K562 (cell line): ENCODE data around the gene RLN2. TPM values are rescaled to one million over a fixed set of nuclear protein-coding genes. Genes with fewer than 3 reads are reported as not detected.

Experiments used
- ATAC-seq: fragments of 200-7000 bp; cut with Tn5 transposase; 3 replicates; pipeline ENCODE4 v1.9.1; 2020; ENCODE audit warnings: moderate library complexity
- BruUV-seq: library from RNA; stranded (reverse); fragments of 400-500 nt; replicated peaks from 2 replicates; lab custom pipeline; 2021; lab: Mats Ljungman, UMichigan
- CTCF ChIA-PET: fragments of 300-600 bp; formaldehyde crosslinking; extraction: SDS; loops from one replicate; lab custom pipeline; 2021; ENCODE audit warnings: low intra/inter-chr PET ratio; lab: Yijun Ruan, JAX
- POLR2A ChIA-PET: fragments of 300-600, 350-650 bp; sonication (Branson Sonifier 250); formaldehyde crosslinking; extraction: SDS; loops from one replicate; lab custom pipeline; 2021; ENCODE audit warnings: antibody characterized with exemption, inconsistent platforms; lab: Yijun Ruan, JAX
- DNase-seq, 4 experiments: peaks; one replicate each; pipeline versions ENCODE4 v3.0.0 to v3.0.0-alpha.2; 2011 to 2018; ENCODE audit warnings: low spot score in 3 of 4, mixed read lengths in 3 of 4; ENCODE audit errors: extremely low read depth in 1 of 4
- FAIRE-seq: peaks from 2 replicates; lab custom pipeline; 2011; peaks lifted over from hg19 to GRCh38; lab: Jason Lieb, UNC
- H2AFZ ChIP-seq: 2 replicates; pipeline ENCODE4 v1.6.0; 2011; ENCODE audit warnings: low read depth, low read length, control low read depth, inconsistent platforms
- H3K27ac ChIP-seq: fragments of 200-600 bp; 3 replicates; pipeline ENCODE4 v1.8.0; 2011; ENCODE audit warnings: low read depth, mild to moderate bottlenecking, control low read depth, inconsistent platforms, low read length, moderate library complexity, mixed read lengths; ENCODE audit errors: extremely low read depth
- H3K27me3 ChIP-seq, 2 experiments: fragments of 300-600 bp in 1 of 2; 2 replicates in 1 of 2; 3 replicates in 1 of 2; pipeline versions ENCODE4 v1.6.0 to v1.8.0; 2011; ENCODE audit warnings: inconsistent platforms in 2 of 2, low read length in 2 of 2, mild to moderate bottlenecking in 1 of 2, mixed read lengths in 1 of 2, moderate library complexity in 1 of 2; ENCODE audit not compliant: control insufficient read depth in 2 of 2, insufficient read depth in 2 of 2
- H3K36me3 ChIP-seq: fragments of 300-600 bp; 3 replicates; pipeline ENCODE4 v1.8.0; 2011; ENCODE audit warnings: mild to moderate bottlenecking, low read length, inconsistent platforms; ENCODE audit not compliant: control insufficient read depth, insufficient read depth
- H3K4me1 ChIP-seq, 2 experiments: fragments of 200-600 bp in 1 of 2; replicated peaks in 1 of 2; 2 replicates in 1 of 2; 3 replicates in 1 of 2; pipeline versions ENCODE4 v1.5.1 to v1.8.0; 2011; ENCODE audit warnings: inconsistent platforms in 2 of 2, low read length in 2 of 2, mild to moderate bottlenecking in 1 of 2, mixed read lengths in 1 of 2, moderate library complexity in 1 of 2; ENCODE audit not compliant: control insufficient read depth in 2 of 2, insufficient read depth in 2 of 2
- H3K4me2 ChIP-seq: 2 replicates; pipeline ENCODE4 v1.6.1; 2011; ENCODE audit warnings: low read length, control low read depth, inconsistent platforms, mixed read lengths; ENCODE audit not compliant: insufficient read depth
- H3K4me3 ChIP-seq: fragments of 200-600 bp; sonication (generic), shearing (Covaris generic); 2 replicates; pipeline ENCODE4 v1.5.1; 2016; ENCODE audit warnings: control low read depth, inconsistent platforms
- H3K79me2 ChIP-seq: fragments of 200-600 bp; 3 replicates; pipeline ENCODE4 v1.8.0; 2011; ENCODE audit warnings: low read length, inconsistent platforms; ENCODE audit not compliant: control insufficient read depth, insufficient read depth
- H3K9ac ChIP-seq, 2 experiments: 2 replicates each; pipeline versions ENCODE4 v1.6.0 to v1.6.1; 2011; ENCODE audit warnings: low read depth in 2 of 2, low read length in 2 of 2, control low read depth in 1 of 2, inconsistent platforms in 1 of 2, mild to moderate bottlenecking in 1 of 2, mixed read lengths in 1 of 2; ENCODE audit not compliant: insufficient read depth in 1 of 2
- H3K9me1 ChIP-seq: one replicate; pipeline ENCODE4 v1.6.0; 2011; ENCODE audit warnings: inconsistent platforms, mild to moderate bottlenecking, low read length, moderate library complexity; ENCODE audit not compliant: control insufficient read depth, insufficient read depth
- H3K9me3 ChIP-seq: replicated peaks from 2 replicates; pipeline ENCODE4 v1.5.1; 2011; ENCODE audit warnings: low read depth, low read length, inconsistent platforms; ENCODE audit not compliant: control insufficient read depth, insufficient read depth
- H4K20me1 ChIP-seq: replicated peaks from 2 replicates; pipeline ENCODE4 v1.6.1; 2011; ENCODE audit warnings: low read length, inconsistent platforms, mixed read lengths; ENCODE audit not compliant: control insufficient read depth, insufficient read depth
- MGA ChIP-seq: fragments of 450-650 bp; IDR thresholded peaks from 2 replicates; pipeline ENCODE4 v1.6.1; 2016; ENCODE audit warnings: mild to moderate bottlenecking, moderate library complexity
- NFE2 ChIP-seq: IDR thresholded peaks from 2 replicates; pipeline ENCODE4 v1.6.1; 2014; ENCODE audit warnings: antibody characterized with exemption, low read depth
- PRMT5 ChIP-seq: sonication (generic); formaldehyde crosslinking; IDR thresholded peaks from 2 replicates; pipeline ENCODE4 v1.5.0; 2020; ENCODE audit warnings: missing genetic modification reagents
- PYGO2 ChIP-seq: fragments of 450-650 bp; IDR thresholded peaks from 2 replicates; pipeline ENCODE4 v1.6.1; 2016; ENCODE audit warnings: mild to moderate bottlenecking, missing genetic modification characterization, moderate library complexity, missing compliant biosample characterization
- RFX1 ChIP-seq: fragments of 450-650 bp; IDR thresholded peaks from 2 replicates; pipeline ENCODE4 v1.6.1; 2016; ENCODE audit warnings: mild to moderate bottlenecking, moderate library complexity
- SPI1 ChIP-seq: IDR thresholded peaks from 2 replicates; pipeline ENCODE4 v1.6.1; 2011; ENCODE audit warnings: low read depth, low read length, control low read depth, borderline replicate concordance
- TCF3 ChIP-seq: sonication (generic); formaldehyde crosslinking; IDR thresholded peaks from 2 replicates; pipeline ENCODE4 v1.4.0; 2020; ENCODE audit warnings: mild to moderate bottlenecking, missing genetic modification reagents
- ZBTB7A ChIP-seq: IDR thresholded peaks from 2 replicates; pipeline ENCODE4 v1.6.1; 2011; ENCODE audit warnings: low read depth, mild to moderate bottlenecking, low read length, moderate library complexity, borderline replicate concordance; ENCODE audit not compliant: control insufficient read depth
- ZNF324 ChIP-seq: fragments of 250-450 bp; sonication (Bioruptor Pico); IDR thresholded peaks from 2 replicates; pipeline ENCODE4 v1.4.0; 2020; ENCODE audit warnings: mild to moderate bottlenecking
- ZNF398 ChIP-seq: fragments of 250-450 bp; sonication (Bioruptor Pico); IDR thresholded peaks from 2 replicates; pipeline ENCODE4 v1.8.0; 2021; ENCODE audit warnings: moderate library complexity, mild to moderate bottlenecking, inconsistent platforms
- ZNF551 ChIP-seq: fragments of 250-450 bp; sonication (Bioruptor Pico); IDR thresholded peaks from 2 replicates; pipeline ENCODE4 v1.5.0; 2021; ENCODE audit warnings: mild to moderate bottlenecking, moderate library complexity
- ZNF778 ChIP-seq: fragments of 450-650 bp; formaldehyde crosslinking; IDR thresholded peaks from 2 replicates; pipeline ENCODE4 v1.4.0; 2020; ENCODE audit warnings: mild to moderate bottlenecking, moderate library complexity
- in situ Hi-C: fragments of 300-500 bp; cut with MboI; formaldehyde crosslinking; loops from 4 replicates; pipeline ENCODE4 v1.15.0; 2018; ENCODE audit warnings: inconsistent platforms, mixed read lengths
- intact Hi-C: fragments of 100-400 bp; cut with micrococcal nuclease; formaldehyde crosslinking; loops from 2 replicates; pipeline ENCODE4 v1.14.2; 2022
- polyA plus RNA-seq, 8 experiments: library from polyadenylated mRNA; depleted of rRNA in 4 of 8; stranded (reverse) in 5 of 8; unstranded in 3 of 8; fragments of >200 nt; fragmentation: Nextera tagmentation in 2 of 8; fragmentation: Illumina TruSeq in 1 of 8; extraction: Ambion mirVana in 2 of 8; extraction: Trizol in 1 of 8; gene quantifications; 2 replicates each; pipeline versions ENCODE4 v1.2.1 to v1.2.3, GENCODE V29; 2011 to 2014; ENCODE audit warnings: inconsistent platforms in 1 of 8, missing spikeins in 1 of 8
- total RNA-seq, 7 experiments: library from RNA; depleted of rRNA in 6 of 7; stranded (reverse); fragments of >200 nt in 6 of 7; fragmentation: Illumina TruSeq in 2 of 7; extraction: Trizol in 2 of 7; gene quantifications; 2 replicates each; pipeline versions ENCODE4 v1.2.1 to v1.2.3, GENCODE V29; 2011 to 2021; ENCODE audit warnings: low replicate concordance in 1 of 7

Gene RLN2
- total and polyA plus RNA-seq, 9 of the 15 experiments (the other 6 are each of a cell fraction or from before 2014, with no cell fraction given): 0.08 to 0.17 TPM; not detected in 7

- Histone ChIP-seq H3K79me2 (no peaks in the 10 kb centered on the region), H3K36me3 (no peaks in the 10 kb centered on the region), H3K4me3 (no peak overlapping the region), H3K4me2 (no peak overlapping the region), H3K4me1 (no peaks in the 10 kb centered on the region), H4K20me1 (no peaks in the 10 kb centered on the region), H3K27ac (no peak overlapping the region), H3K27me3 (no peaks in the 10 kb centered on the region; a peak in 1 of 5 replicates), H3K9me3 (no peaks in the 10 kb centered on the region), H2AFZ (no peak overlapping the region), H3K9ac (no peak overlapping the region), H3K9me1 (no peaks in the 10 kb centered on the region)
- POLR2A ChIA-PET: no interaction called here
- no peak for ATAC-seq
- BruUV-seq: no TSS peak
- DNase-seq: no peak
- intact Hi-C loops (loop anchor here (5.0 to 10.0 kb wide), 2 partner anchors 161 to 507 kb away; no protein-coding TSS in a partner anchor), in situ Hi-C loops (no loop called here)
- FAIRE-seq: no peak
- CTCF ChIA-PET: no interaction called here
- TF ChIP-seq ZNF551 (CRISPR knock-in tag) (no peak), ZNF398 (no peak), MGA (no peak), PRMT5 (no peak), ZBTB7A (no peak), RFX1 (no peak), ZNF778 (CRISPR knock-in tag) (no peak), ZNF324 (CRISPR knock-in tag) (no peak), PYGO2 (tag) (no peak), NFE2 (no peak), SPI1 (no peak), TCF3 (CRISPR knock-in tag) (no peak)
Observed at GRCh38 chr9:5264219-5264595, 40.3 kb downstream of the RLN2 start.
